Upper lobe of left lung (tissue), 6 donors: Measurements from ENCODE around the gene MEIS1. TPM values are rescaled to one million over a fixed set of nuclear protein-coding genes. Genes with fewer than 3 reads are reported as not detected.
A peak's percentile ranks its signal among the peaks of the same experiment; 100 is the strongest.

Experiments used
- ATAC-seq, 2 donors: fragments of 200-7000 bp; cut with Tn5 transposase; one replicate each; pipeline ENCODE4 v1.9.1; 2022; ENCODE audit warnings: mild to moderate bottlenecking in 2 of 2, moderate library complexity in 2 of 2; ENCODE audit not compliant: low FRiP score in 2 of 2
- DNase-seq, 2 donors: peaks; one replicate each; pipeline ENCODE4 v3.0.0-alpha.2; 2019 to 2020
- H3K27ac ChIP-seq, 4 donors: fragments of 200-600 bp; sonication (generic); one replicate each; pipeline ENCODE4 v1.5.1; 2016 to 2019
- H3K27me3 ChIP-seq, 4 donors: fragments of 200-600 bp; sonication (generic); one replicate each; pipeline ENCODE4 v1.5.1; 2017 to 2019
- H3K36me3 ChIP-seq, 4 donors: fragments of 200-600 bp; sonication (generic); one replicate each; pipeline ENCODE4 v1.5.1; 2016 to 2019
- H3K4me1 ChIP-seq, 4 donors: fragments of 200-600 bp; sonication (generic); one replicate each; pipeline ENCODE4 v1.5.1; 2018 to 2019
- H3K4me3 ChIP-seq, 4 donors: fragments of 200-600 bp; sonication (generic); one replicate each; pipeline ENCODE4 v1.5.1; 2017 to 2019; ENCODE audit warnings: mild to moderate bottlenecking in 2 of 4, moderate library complexity in 1 of 4
- H3K9me3 ChIP-seq, 4 donors: fragments of 200-600 bp; sonication (generic); one replicate each; pipeline ENCODE4 v1.5.1; 2018 to 2019
- CTCF ChIP-seq, 6 experiments: fragments of 450-650 bp in 4 of 6; fragments of 200-600 bp in 2 of 6; sonication (generic) in 2 of 6; IDR thresholded peaks; one replicate each; pipeline ENCODE4 v1.5.1; 2016 to 2019; ENCODE audit warnings: antibody characterized with exemption in 6 of 6
- EP300 ChIP-seq, 4 donors: sonication (generic); formaldehyde crosslinking; IDR thresholded peaks; one replicate each; pipeline ENCODE4 v1.5.1; 2017; ENCODE audit warnings: antibody characterized with exemption in 4 of 4, control low read depth in 2 of 4
- POLR2A ChIP-seq, 4 donors: fragments of 450-650 bp; IDR thresholded peaks; one replicate each; pipeline ENCODE4 v1.5.1; 2016 to 2017; ENCODE audit warnings: antibody characterized with exemption in 4 of 4, mild to moderate bottlenecking in 2 of 4
- POLR2AphosphoS5 ChIP-seq, 2 donors: sonication (generic); formaldehyde crosslinking; IDR thresholded peaks; one replicate each; pipeline ENCODE4 v1.5.1; 2017; ENCODE audit warnings: antibody characterized with exemption in 2 of 2
- WGBS, 2 donors: methylation state at CpG; one replicate each; pipeline ENCODE4 v1.1.5; 2017 to 2018; 5-methylcytosine and 5-hydroxymethylcytosine counted together
- total RNA-seq, 6 donors: library from RNA; depleted of rRNA in 4 of 6; stranded (reverse); fragments of >200 nt in 4 of 6; gene quantifications; one replicate each; pipeline versions ENCODE4 v1.1.0 to v1.2.1, GENCODE V29; 2016 to 2021
- donor health status: DM: no; HTN: no; CAD: no; lungs with moderate emphysema.
- donor health status: DM: no; HTN: yes; CAD: no; lungs with severe emphysema.

MEIS1 gene
- total RNA-seq, 6 donors from 2014 or later, result 23.1 to 43.9 (median 30.0) TPM

- DNase-seq (peak in 1 of 2 donors; percentile 52), ATAC-seq (peak in 1 of 2 donors; percentile 82)
- Histone ChIP-seq H3K27me3 (peaks cover 0 to 45% (median 13%) of the 10 kb centered on the region in 4 donors), H3K9me3 (no peaks in the 10 kb centered on the region), H3K4me3 (peak overlapping the region; percentile 39 to 85 (median 59)), H3K4me1 (peaks cover 33 to 50% (median 41%) of the 10 kb centered on the region in 4 donors), H3K27ac (peak overlapping the region; percentile 81 to 93 (median 89)), H3K36me3 (peaks cover 0 to 6% (median 0%) of the 10 kb centered on the region in 4 donors)
- TF ChIP-seq POLR2AphosphoS5 (IDR thresholded peaks at IDR 0.05), result peak; percentile 5 to 15
- TF ChIP-seq POLR2A (IDR thresholded peaks at IDR 0.05), result no peak
- TF ChIP-seq CTCF (IDR thresholded peaks at IDR 0.05), result peak in 5 of 6 experiments; percentile 27 to 48 (median 32)
- 1 to 2% methylated on average over 35 of the region's 35 CpGs for WGBS, 2 donors
Measured at GRCh38 chr2:66574701-66575624, 140.0 kb downstream of the MEIS1 start.

DNA sequence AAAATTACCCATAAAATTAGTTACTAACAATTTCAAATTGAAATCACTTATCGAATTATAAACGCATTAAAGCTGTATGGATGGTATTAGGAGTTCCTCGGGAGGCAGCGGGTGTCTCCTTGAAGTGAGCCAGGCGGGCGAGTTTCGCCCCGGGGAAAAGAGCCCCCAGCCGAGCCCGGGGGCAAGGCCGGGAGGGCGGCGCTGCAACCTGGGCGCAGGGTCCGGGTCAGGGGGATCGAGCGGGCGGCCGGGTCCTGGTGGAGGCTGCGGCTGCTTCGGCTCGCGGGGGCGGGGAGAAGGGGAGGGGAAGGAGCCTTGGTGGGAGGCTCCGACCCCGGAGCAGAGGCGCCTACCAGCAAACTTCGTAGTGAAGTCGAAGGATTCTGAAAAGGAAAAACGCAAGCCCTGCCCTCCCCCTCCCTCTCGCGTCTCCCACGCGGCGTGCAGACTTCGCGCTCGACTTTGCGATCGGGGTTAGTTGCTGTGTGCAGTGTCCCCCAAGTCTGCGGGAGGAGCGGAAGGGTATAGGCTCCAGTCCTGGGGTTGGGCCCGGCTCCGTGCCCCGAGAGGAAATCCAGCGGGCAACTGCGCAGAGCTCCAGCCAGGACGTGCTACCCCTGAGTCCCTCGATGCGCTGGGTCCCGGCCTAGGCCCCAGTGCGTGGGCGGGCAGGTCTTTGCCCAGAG lies 140.8 kb downstream of the MEIS1 start:
- H3K4me3 ChIP-seq, result peak overlapping the region; percentile 39 to 85 (median 59)
- no peaks in the 10 kb centered on the region for H3K9me3 ChIP-seq
- H3K4me1 ChIP-seq, result peaks cover 33 to 50% (median 41%) of the 10 kb centered on the region in 4 donors
- 4 to 5% methylated on average over 32 to 47 of the region's 53 CpGs for WGBS, 2 donors
- H3K27ac ChIP-seq, result peak overlapping the region; percentile 81 to 93 (median 89)
- ATAC-seq (peak; percentile 43 to 67), DNase-seq (peak in 1 of 2 donors; percentile 87)
- peaks cover 0 to 45% (median 13%) of the 10 kb centered on the region in 4 donors for H3K27me3 ChIP-seq
- H3K36me3 ChIP-seq, result peaks cover 0 to 6% (median 0%) of the 10 kb centered on the region in 4 donors
- TF ChIP-seq EP300 (IDR thresholded peaks at IDR 0.05) (no peak), POLR2A (IDR thresholded peaks at IDR 0.05) (peak in 1 of 4 donors; percentile 10)

DNA sequence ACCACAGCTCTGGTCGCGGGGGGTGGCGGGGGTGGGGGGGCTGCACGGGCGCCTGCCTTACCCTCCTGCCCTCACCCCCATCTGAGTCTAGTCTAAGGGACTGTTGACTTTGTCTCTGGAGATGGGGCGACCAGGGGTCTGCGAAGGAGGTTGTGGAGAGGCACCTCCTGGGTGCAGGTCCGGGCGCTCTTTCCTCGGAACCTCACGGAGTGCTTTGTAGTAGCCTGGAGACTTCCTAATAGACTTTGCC lies 141.3 kb downstream of the MEIS1 start:
- 0% methylated on average over 4 of the region's 11 CpGs for WGBS, 2 donors
- Histone ChIP-seq H3K27ac (peak overlapping the region; percentile 81 to 93 (median 89)), H3K36me3 (peaks cover 0 to 6% (median 0%) of the 10 kb centered on the region in 4 donors), H3K4me1 (peaks cover 33 to 50% (median 41%) of the 10 kb centered on the region in 4 donors), H3K9me3 (no peaks in the 10 kb centered on the region), H3K27me3 (peaks cover 0 to 47% (median 13%) of the 10 kb centered on the region in 4 donors), H3K4me3 (peak overlapping the region; percentile 16 to 60 (median 48))
- ATAC-seq, result no peak
- DNase-seq, result no peak
- TF ChIP-seq POLR2AphosphoS5 (IDR thresholded peaks at IDR 0.05) (no peak), POLR2A (IDR thresholded peaks at IDR 0.05) (no peak), EP300 (IDR thresholded peaks at IDR 0.05) (no peak), CTCF (IDR thresholded peaks at IDR 0.05) (no peak)

DNA sequence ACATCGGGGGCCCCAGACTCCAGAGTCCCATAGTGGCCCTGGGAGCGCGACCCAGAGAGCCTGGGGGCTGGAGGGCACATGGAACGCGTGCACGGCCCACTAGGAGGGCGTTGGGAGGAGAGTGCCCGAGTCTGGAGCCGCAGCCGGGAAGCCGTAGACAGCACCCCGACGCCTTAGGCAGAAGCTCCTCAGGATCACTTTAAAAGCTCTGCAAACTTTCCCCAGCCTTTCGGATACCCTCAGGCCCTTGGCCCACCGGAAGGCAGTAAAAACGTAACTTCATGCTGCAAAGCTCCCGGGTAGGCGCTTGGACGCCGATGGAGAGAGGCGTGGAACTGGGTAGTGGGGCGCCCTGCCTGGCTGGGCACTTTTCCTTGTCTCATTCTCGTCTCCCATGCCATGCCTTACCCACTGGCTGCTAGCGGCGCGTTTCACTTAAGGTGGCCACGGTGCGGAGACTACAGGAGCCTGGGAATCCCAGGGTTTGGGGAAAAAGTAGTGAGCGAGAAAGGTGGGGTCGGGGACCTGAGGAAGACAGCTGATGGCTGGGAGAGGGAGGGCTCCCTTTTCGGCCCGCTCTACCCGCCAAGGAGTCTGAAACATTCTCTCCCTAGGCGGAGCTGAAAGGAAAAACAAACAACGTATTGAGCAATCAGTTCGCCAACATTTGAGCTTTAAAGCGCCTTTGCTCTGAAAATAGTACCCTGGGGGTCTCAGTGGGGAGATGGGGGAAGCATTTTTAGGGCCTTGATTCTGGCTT lies 141.8 kb downstream of the MEIS1 start:
- peaks cover 33 to 50% (median 40%) of the 10 kb centered on the region in 4 donors for H3K4me1 ChIP-seq
- peaks cover 0 to 1% (median 0%) of the 10 kb centered on the region in 4 donors for H3K36me3 ChIP-seq
- TF ChIP-seq POLR2A (IDR thresholded peaks at IDR 0.05) (no peak), POLR2AphosphoS5 (IDR thresholded peaks at IDR 0.05) (peak in 1 of 2 donors; percentile 8)
- peak; percentile 50 to 61 for ATAC-seq
- DNase-seq, result peak in 1 of 2 donors; percentile 74
- no peaks in the 10 kb centered on the region for H3K9me3 ChIP-seq
- peaks cover 0 to 52% (median 15%) of the 10 kb centered on the region in 4 donors for H3K27me3 ChIP-seq
- H3K27ac ChIP-seq, result peak overlapping the region; percentile 81 to 93 (median 89)
- peak overlapping the region; percentile 16 to 60 (median 48) for H3K4me3 ChIP-seq
- 1% methylated on average over 25 to 36 of the region's 37 CpGs for WGBS, 2 donors

DNA sequence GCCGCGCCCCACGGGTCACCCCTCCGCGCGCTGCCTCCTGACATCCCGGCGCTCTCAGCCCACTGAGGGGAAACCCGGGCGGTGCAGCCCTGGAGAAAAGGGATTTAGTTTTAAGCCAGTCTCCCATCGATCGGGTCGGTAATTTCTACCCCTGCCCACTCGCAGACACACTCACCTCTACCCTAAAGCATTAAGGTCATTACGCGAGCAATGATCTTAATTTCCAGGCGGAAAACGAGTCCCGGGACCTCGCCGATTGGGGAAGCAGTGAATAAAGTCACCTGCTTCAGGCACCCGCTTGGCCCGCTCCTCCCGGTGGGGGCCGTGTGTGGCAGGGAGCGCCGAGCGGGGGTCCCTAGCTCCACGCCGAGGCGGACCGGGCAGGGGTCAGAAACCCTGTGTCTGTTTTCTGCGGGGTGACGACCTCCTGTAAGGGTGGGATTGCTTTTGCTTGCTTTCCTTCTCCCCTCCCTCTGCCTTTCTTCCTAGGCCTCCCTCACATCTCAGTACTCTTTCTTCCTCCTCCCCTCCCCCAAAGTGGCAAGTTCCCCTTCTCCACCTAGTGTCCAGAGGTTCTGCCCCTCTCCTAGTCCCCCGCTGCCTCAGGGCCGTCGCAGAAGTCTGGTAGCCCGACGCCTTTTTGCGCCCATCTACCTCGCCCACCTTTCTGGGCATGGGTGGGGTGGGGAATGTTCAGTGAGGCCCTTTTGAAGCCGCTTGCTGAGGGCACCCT lies 142.6 kb downstream of the MEIS1 start:
- peaks cover 0 to 56% (median 17%) of the 10 kb centered on the region in 4 donors for H3K27me3 ChIP-seq
- H3K36me3 ChIP-seq, result no peaks in the 10 kb centered on the region
- peaks cover 33 to 46% (median 37%) of the 10 kb centered on the region in 4 donors for H3K4me1 ChIP-seq
- peak overlapping the region; percentile 81 to 93 (median 89) for H3K27ac ChIP-seq
- H3K4me3 ChIP-seq, result peak overlapping the region in 3 of 4 donors; percentile 39 to 60 (median 58)
- peak in 1 of 2 donors; percentile 10 for TF ChIP-seq POLR2AphosphoS5 (IDR thresholded peaks at IDR 0.05)
- TF ChIP-seq CTCF (IDR thresholded peaks at IDR 0.05), result peak in 1 of 6 experiments; percentile 15
- no peak for TF ChIP-seq POLR2A (IDR thresholded peaks at IDR 0.05)
- TF ChIP-seq EP300 (IDR thresholded peaks at IDR 0.05), result no peak
- no peaks in the 10 kb centered on the region for H3K9me3 ChIP-seq
- peak; percentile 6 for ATAC-seq
- WGBS, 2 donors, result 8 to 19% methylated on average over 37 to 42 of the region's 42 CpGs
- DNase-seq, result peak in 1 of 2 donors; percentile 77
